Stomach (tissue), 9 donors: ENCODE measurements around the gene GRAMD4. TPM values are rescaled to one million over a fixed set of nuclear protein-coding genes. Genes with fewer than 3 reads are reported as not detected.
"Not testable (repeated sequence)": the region's sequence is repeated elsewhere in the genome, so short reads cannot be mapped to it uniquely, and the experiment has no call there.

Experiments
- DNase-seq, 2 donors: peaks; one replicate each; pipeline versions ENCODE4 v3.0.0 to v3.0.0-alpha.2; 2013 to 2019
- H3K27ac ChIP-seq, 5 donors: fragments of 200-600 bp in 4 of 5; sonication (generic) in 4 of 5; one replicate each; pipeline ENCODE4 v1.5.1; 2013 to 2019; ENCODE audit warnings: mild to moderate bottlenecking in 1 of 5, moderate library complexity in 1 of 5
- H3K27me3 ChIP-seq, 3 donors: fragments of 200-600 bp; sonication (generic); one replicate each; pipeline ENCODE4 v1.5.1; 2017 to 2019; ENCODE audit warnings: mixed run types in 1 of 3
- H3K36me3 ChIP-seq, 4 donors: fragments of 200-600 bp; sonication (generic); 1 replicate in 3 of 4; 2 replicates in 1 of 4; pipeline ENCODE4 v1.5.1; 2016 to 2019
- H3K4me1 ChIP-seq, 4 donors: fragments of 200-600 bp; sonication (generic); one replicate each; pipeline ENCODE4 v1.5.1; 2016 to 2019
- H3K4me3 ChIP-seq, 4 donors: fragments of 200-600 bp; sonication (generic) in 3 of 4; one replicate each; pipeline ENCODE4 v1.5.1; 2016 to 2019; ENCODE audit warnings: mild to moderate bottlenecking in 1 of 4
- H3K9me3 ChIP-seq, 4 donors: fragments of 200-600 bp; sonication (generic); one replicate each; pipeline ENCODE4 v1.5.1; 2016 to 2019
- CTCF ChIP-seq, 7 experiments: fragments of 450-650 bp in 4 of 7; fragments of 200-600 bp in 3 of 7; sonication (generic) in 3 of 7; IDR thresholded peaks; one replicate each; pipeline ENCODE4 v1.5.1; 2016 to 2019; ENCODE audit warnings: antibody characterized with exemption in 7 of 7, control low read depth in 2 of 7, mild to moderate bottlenecking in 1 of 7
- EP300 ChIP-seq: sonication (generic); formaldehyde crosslinking; IDR thresholded peaks from one replicate; pipeline ENCODE4 v1.6.1; 2017; ENCODE audit warnings: antibody characterized with exemption
- POLR2A ChIP-seq, 4 donors: fragments of 450-650 bp; IDR thresholded peaks; one replicate each; pipeline ENCODE4 v1.6.1; 2016; ENCODE audit warnings: antibody characterized with exemption in 4 of 4, control low read depth in 2 of 4, mild to moderate bottlenecking in 1 of 4, moderate library complexity in 1 of 4
- POLR2AphosphoS5 ChIP-seq, 3 donors: sonication (generic); formaldehyde crosslinking; IDR thresholded peaks; one replicate each; pipeline ENCODE4 v1.6.1; 2016; ENCODE audit warnings: antibody characterized with exemption in 3 of 3
- WGBS, 5 donors: extraction: QIAGEN DNeasy Blood & Tissue Kit in 3 of 5; methylation state at CpG; one replicate each; pipeline versions ENCODE4 v1.1.5 to v1.1.7; 2013 to 2018; 5-methylcytosine and 5-hydroxymethylcytosine counted together
- intact Hi-C: fragments of 100-400 bp; cut with DNase I; formaldehyde crosslinking; loops from one replicate; pipeline ENCODE4 v1.15.1; 2023; ENCODE audit warnings: low total_unique reads
- polyA plus RNA-seq, 3 donors: library from polyadenylated mRNA; stranded (reverse); fragments of 200-250 nt; gene quantifications; one replicate each; pipeline ENCODE4 v1.2.3, GENCODE V29; 2013
- total RNA-seq, 5 donors: library from RNA; depleted of rRNA; stranded (reverse); fragments of >200 nt; gene quantifications; one replicate each; pipeline versions ENCODE4 v1.1.0 to v1.2.3, GENCODE V29; 2014 to 2016
- donor health status: healthy with polysubstance abuse.
- donor health status: Bipolar disorder and iron deficiency.
- donor health status: healthy.

Gene GRAMD4
- total and polyA plus RNA-seq, 8 donors = 7.4 to 452 (median 21.0) TPM

DNA sequence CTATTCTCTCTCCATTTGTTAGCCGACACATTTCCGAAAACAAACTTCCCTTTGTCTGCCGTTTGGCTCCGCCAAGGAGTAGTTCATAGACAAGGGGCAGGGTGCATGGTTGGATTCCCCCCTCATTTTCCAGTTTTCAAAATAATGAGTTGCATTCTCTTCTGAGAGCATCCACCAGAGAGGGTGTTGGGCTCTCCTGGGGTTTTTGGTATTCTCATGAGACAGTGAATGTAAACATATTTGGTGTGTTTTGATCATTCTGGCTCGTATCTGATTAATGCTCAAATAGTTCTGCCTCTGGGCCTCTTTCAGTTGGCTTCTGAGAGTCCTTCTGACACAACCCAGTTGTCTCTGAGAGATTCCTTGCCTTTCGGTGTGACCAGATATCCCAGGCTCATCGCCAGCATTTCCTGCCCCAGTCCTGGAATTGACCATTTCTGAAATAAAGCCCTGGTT is 21.7 kb downstream of the GRAMD4 start:
- Histone ChIP-seq H3K27me3 (no peaks in the 10 kb centered on the region), H3K27ac (peak overlapping the region in 4 of 5 donors; percentile 8 to 34 (median 26)), H3K36me3 (peaks cover 0 to 15% (median 5%) of the 10 kb centered on the region in 4 donors), H3K4me3 (no peak overlapping the region), H3K4me1 (peaks cover 9 to 57% (median 40%) of the 10 kb centered on the region in 4 donors), H3K9me3 (no peaks in the 10 kb centered on the region)
- intact Hi-C loops = no loop called here
- TF ChIP-seq EP300 = no peak
- no peak for TF ChIP-seq POLR2A (IDR thresholded peaks at IDR 0.05)
- no peak for TF ChIP-seq CTCF (IDR thresholded peaks at IDR 0.05)
- TF ChIP-seq POLR2AphosphoS5 (IDR thresholded peaks at IDR 0.05) = no peak
- DNase-seq = no peak
- 72 to 79% (median 75%) methylated on average over 7 of the region's 7 CpGs for WGBS, 5 donors

- H3K9me3 ChIP-seq, H3K27me3 ChIP-seq, intact Hi-C loops, DNase-seq, H3K4me3 ChIP-seq, H3K27ac ChIP-seq: not testable (repeated sequence)
- WGBS, 5 donors = 90 to 96% (median 92%) methylated on average over 5 of the region's 5 CpGs
- peaks cover 0 to 13% (median 5%) of the 10 kb centered on the region in 4 donors for H3K36me3 ChIP-seq
- peaks cover 9 to 67% (median 51%) of the 10 kb centered on the region in 4 donors for H3K4me1 ChIP-seq
Observed at GRCh38 chr22:46642840-46643480, 22.8 kb downstream of the GRAMD4 start.

DNA sequence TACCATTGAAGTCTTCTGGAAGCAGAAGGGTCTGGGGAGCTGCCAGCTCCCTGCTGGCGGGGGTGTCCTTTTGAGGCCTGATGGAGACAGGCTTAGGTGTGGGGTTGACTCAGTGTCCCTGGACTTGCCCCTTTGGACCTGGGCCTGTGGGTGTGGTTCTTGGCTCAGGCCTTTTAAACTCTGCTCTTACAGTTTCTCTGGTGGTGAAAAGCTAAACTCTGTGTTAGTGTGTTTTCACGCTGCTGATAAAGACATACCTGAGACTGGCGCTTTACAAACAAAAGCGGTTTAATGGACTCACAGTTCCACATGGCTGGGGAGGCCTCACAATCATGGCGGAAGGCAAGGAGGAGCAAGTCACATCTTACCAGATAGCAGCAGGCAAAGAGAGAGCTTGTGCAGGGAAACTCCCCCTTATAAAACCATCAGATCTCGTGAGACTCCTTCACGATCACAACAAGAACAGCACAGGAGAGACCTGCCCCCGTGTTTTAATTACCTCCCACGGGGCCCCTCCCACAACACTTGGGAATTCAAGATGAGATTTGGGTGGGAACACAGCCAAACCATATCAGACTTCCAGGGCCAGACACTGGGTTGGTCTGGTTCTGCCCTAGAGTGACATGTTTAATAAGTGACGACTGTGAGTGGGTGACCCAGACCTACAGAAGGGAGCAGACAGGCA is 26.5 kb downstream of the GRAMD4 start:
- peak overlapping the region in 2 of 5 donors; percentile 26 to 45 for H3K27ac ChIP-seq
- 37 to 65% (median 50%) methylated on average over 9 to 10 of the region's 10 CpGs for WGBS, 5 donors
- no peak overlapping the region for H3K4me3 ChIP-seq
- peaks cover 20 to 65% (median 52%) of the 10 kb centered on the region in 4 donors for H3K4me1 ChIP-seq
- intact Hi-C loops = no loop called here
- TF ChIP-seq EP300 (no peak), POLR2AphosphoS5 (IDR thresholded peaks at IDR 0.05) (peak in 2 of 3 donors; percentile 21 to 24)
- no peaks in the 10 kb centered on the region for H3K27me3 ChIP-seq
- no peaks in the 10 kb centered on the region for H3K9me3 ChIP-seq
- peak; percentile 49 to 56 for DNase-seq
- H3K36me3 ChIP-seq = no peaks in the 10 kb centered on the region

GRCh38 chr22:46648225-46648820 is 28.1 kb downstream of the GRAMD4 start:
- H3K36me3 ChIP-seq, H3K27me3 ChIP-seq, H3K27ac ChIP-seq, intact Hi-C loops, H3K4me3 ChIP-seq, DNase-seq, H3K9me3 ChIP-seq: not testable (repeated sequence)
- peaks cover 36 to 75% (median 61%) of the 10 kb centered on the region in 4 donors for H3K4me1 ChIP-seq
- 93 to 98% (median 98%) methylated on average over 2 of the region's 2 CpGs for WGBS, 5 donors

GRCh38 chr22:46649141-46650077 is 29.2 kb downstream of the GRAMD4 start:
- DNase-seq = peak; percentile 39 to 62
- Histone ChIP-seq H3K27me3 (no peaks in the 10 kb centered on the region), H3K4me3 (no peak overlapping the region), H3K36me3 (no peaks in the 10 kb centered on the region), H3K4me1 (peaks cover 41 to 85% (median 69%) of the 10 kb centered on the region in 4 donors), H3K27ac (peak overlapping the region; percentile 12 to 73 (median 55)), H3K9me3 (no peaks in the 10 kb centered on the region)
- 28 to 39% (median 33%) methylated on average over 23 to 25 of the region's 25 CpGs for WGBS, 5 donors
- intact Hi-C loops = no loop called here
- TF ChIP-seq EP300 = no peak
- no peak for TF ChIP-seq CTCF (IDR thresholded peaks at IDR 0.05)
- TF ChIP-seq POLR2AphosphoS5 (IDR thresholded peaks at IDR 0.05) = peak in 2 of 3 donors; percentile 23 to 48
- TF ChIP-seq POLR2A (IDR thresholded peaks at IDR 0.05) = no peak
